Measurements from ENCODE around the gene RCSD1.

Gene RCSD1

GRCh38 chr1:167755654-167756053, 125.6 kb downstream of the RCSD1 start:
- TF ChIP-seq CTCF (IDR thresholded peaks at IDR 0.05; ENCODE audit: low read length) (no peak), EZH2 (IDR thresholded peaks at IDR 0.05; ENCODE audit: borderline replicate concordance, low read length) (no peak)
- Histone ChIP-seq H2AFZ (ENCODE audit: low read length) (no peak overlapping the region), H3F3A (ENCODE audit: insufficient read depth, low read length) (no peaks in the 10 kb centered on the region), H3K27ac (ENCODE audit: low read depth, low read length, poor library complexity, severe bottlenecking) (peak overlapping the region; percentile 64), H3K4me1 (ENCODE audit: insufficient read depth, low read length, severe bottlenecking) (peaks cover 59% of the 10 kb centered on the region), H4K20me1 (ENCODE audit: insufficient read depth, low read length) (no peaks in the 10 kb centered on the region), H3K27me3 (ENCODE audit: insufficient read depth, low read length) (no peaks in the 10 kb centered on the region), H3K4me2 (ENCODE audit: low read length) (no peak overlapping the region), H3K4me3 (ENCODE audit: low read depth, low read length, poor library complexity, severe bottlenecking) (no peak overlapping the region), H3K9ac (ENCODE audit: low read length) (no peak overlapping the region), H3K36me3 (ENCODE audit: insufficient read depth, low read length) (no peaks in the 10 kb centered on the region), H3K79me2 (ENCODE audit: insufficient read depth, low read length) (peaks cover 10% of the 10 kb centered on the region; the same call in 1 of the 2 replicates), H3K9me3 (ENCODE audit: low read length) (no peaks in the 10 kb centered on the region), H3K9me2 (ENCODE audit: low read depth, low read length) (no peaks in the 10 kb centered on the region)

Data from OCI-LY1 (cell line).